BLaER1 treated with 17β-estradiol and CSF1 and Interleukin-3, amounts not matched to agents 10 nM and 100 nM (cell line): ENCODE results near the gene FBN3.
"Not testable (repeated sequence)": the region's sequence is repeated elsewhere in the genome, so short reads cannot be mapped to it uniquely, and the experiment has no call there.

ENCODE experiments used
- H3K27ac ChIP-seq, 11 experiments: shearing (Covaris generic); formaldehyde crosslinking; 2 replicates each; pipeline ENCODE4 v1.8.1; 2022
- H3K27me3 ChIP-seq, 11 experiments: shearing (Covaris generic); formaldehyde crosslinking; 2 replicates each; pipeline ENCODE4 v1.8.1; 2022
- H3K36me3 ChIP-seq, 11 experiments: shearing (Covaris generic); formaldehyde crosslinking; 2 replicates each; pipeline ENCODE4 v1.8.1; 2022
- H3K4me1 ChIP-seq, 10 experiments: shearing (Covaris generic); formaldehyde crosslinking; 2 replicates each; pipeline ENCODE4 v1.8.1; 2022
- H3K4me2 ChIP-seq, 11 experiments: shearing (Covaris generic); formaldehyde crosslinking; 2 replicates each; pipeline ENCODE4 v1.8.1; 2022
- H3K4me3 ChIP-seq, 10 experiments: shearing (Covaris generic); formaldehyde crosslinking; 2 replicates each; pipeline ENCODE4 v1.8.1; 2022
- H3K9ac ChIP-seq, 11 experiments: shearing (Covaris generic); formaldehyde crosslinking; 2 replicates each; pipeline ENCODE4 v1.8.1; 2022
- H3K9me3 ChIP-seq, 11 experiments: shearing (Covaris generic); formaldehyde crosslinking; replicated peaks in 1 of 11; 2 replicates each; pipeline ENCODE4 v1.8.1; 2022
- H4K20me1 ChIP-seq, 11 experiments: shearing (Covaris generic); formaldehyde crosslinking; 2 replicates each; pipeline ENCODE4 v1.8.1; 2022
- Cebpa-rat ChIP-seq, 11 experiments: shearing (Covaris generic); IDR thresholded peaks; 2 replicates each; pipeline ENCODE4 v1.8.1; 2022

The FBN3 gene

DNA sequence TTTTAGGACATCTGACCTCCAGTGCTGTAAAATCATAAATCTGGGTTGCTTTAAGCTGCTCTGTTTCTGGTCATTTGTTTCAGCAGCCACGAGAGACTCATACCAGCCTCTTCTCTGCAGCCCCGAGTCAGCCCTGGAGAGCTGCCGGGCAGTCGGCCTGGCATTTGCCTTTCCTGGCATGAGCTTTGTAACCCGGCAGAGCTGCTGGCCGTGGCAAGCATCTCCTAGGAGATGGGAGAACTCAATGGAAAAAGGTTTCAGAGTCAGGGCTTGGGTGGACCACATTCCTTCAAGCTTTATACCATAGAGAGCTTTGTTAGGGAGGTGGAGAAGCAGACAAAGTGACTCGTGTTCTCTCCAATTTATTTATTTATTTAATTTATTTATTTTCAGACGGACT is 118.4 kb downstream of the FBN3 start:
- no peak for TF ChIP-seq Cebpa-rat (IDR thresholded peaks at IDR 0.05)
- Histone ChIP-seq H3K4me2 (no peak overlapping the region), H3K9ac (no peak overlapping the region), H3K9me3 (no peaks in the 10 kb centered on the region), H3K4me3 (no peak overlapping the region), H3K27me3 (no peaks in the 10 kb centered on the region), H3K27ac (no peak overlapping the region), H4K20me1 (no peaks in the 10 kb centered on the region), H3K36me3 (no peaks in the 10 kb centered on the region), H3K4me1 (peaks cover 0 to 24% (median 17%) of the 10 kb centered on the region in 10 experiments; a peak in 15 of 20 replicates)

DNA sequence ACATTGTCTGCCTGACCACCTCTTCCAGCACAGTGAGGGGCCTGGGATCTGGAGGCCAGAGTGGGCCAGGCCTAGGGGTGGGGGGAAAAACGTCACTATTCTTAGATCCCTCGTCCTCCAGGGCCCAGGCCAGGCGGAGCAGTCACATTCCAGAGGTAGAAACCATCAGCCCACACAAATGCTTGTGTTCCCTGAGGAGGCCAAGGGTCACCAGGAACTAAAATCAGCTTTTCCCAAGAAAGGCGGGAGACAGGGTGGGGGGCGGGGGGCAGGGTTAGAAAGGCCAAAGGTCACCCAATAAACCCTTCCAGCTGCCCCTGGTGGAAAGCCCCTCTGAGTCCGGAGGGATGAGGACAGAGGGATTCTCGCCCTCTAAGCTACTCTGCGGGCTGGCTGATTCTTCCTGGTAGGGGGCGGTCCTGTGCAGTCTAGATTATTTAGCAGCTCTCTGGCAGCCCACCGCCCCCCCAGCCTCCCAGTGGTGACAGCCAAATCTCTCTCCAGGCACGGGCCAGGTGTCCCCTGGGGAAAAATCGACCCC is 120.4 kb downstream of the FBN3 start:
- H3K27me3 ChIP-seq: no peaks in the 10 kb centered on the region
- H3K4me1 ChIP-seq: peaks cover 0 to 24% (median 17%) of the 10 kb centered on the region in 10 experiments; a peak in 15 of 20 replicates
- H3K4me2 ChIP-seq: peak overlapping the region in 8 of 11 experiments; percentile 44 to 82 (median 63); a peak in 12 of 22 replicates
- H3K36me3 ChIP-seq: no peaks in the 10 kb centered on the region
- H4K20me1 ChIP-seq: no peaks in the 10 kb centered on the region
- no peaks in the 10 kb centered on the region for H3K9me3 ChIP-seq
- H3K9ac ChIP-seq: peak overlapping the region in 1 of 11 experiments; percentile 40; a peak in 1 of 22 replicates
- TF ChIP-seq Cebpa-rat (IDR thresholded peaks at IDR 0.05): no peak
- H3K27ac ChIP-seq: no peak overlapping the region
- H3K4me3 ChIP-seq: no peak overlapping the region

- Histone ChIP-seq H3K9ac (no peak overlapping the region), H4K20me1 (no peaks in the 10 kb centered on the region), H3K27me3 (no peaks in the 10 kb centered on the region), H3K4me2 (no peak overlapping the region), H3K4me3 (no peak overlapping the region), H3K36me3 (no peaks in the 10 kb centered on the region), H3K27ac (no peak overlapping the region), H3K4me1 (peaks cover 0 to 39% (median 32%) of the 10 kb centered on the region in 10 experiments; a peak in 15 of 20 replicates), H3K9me3 (no peaks in the 10 kb centered on the region)
- TF ChIP-seq Cebpa-rat (IDR thresholded peaks at IDR 0.05): no peak
These were observed 124.1 kb downstream of the FBN3 start for GRCh38 chr19:8025316-8025715.

DNA sequence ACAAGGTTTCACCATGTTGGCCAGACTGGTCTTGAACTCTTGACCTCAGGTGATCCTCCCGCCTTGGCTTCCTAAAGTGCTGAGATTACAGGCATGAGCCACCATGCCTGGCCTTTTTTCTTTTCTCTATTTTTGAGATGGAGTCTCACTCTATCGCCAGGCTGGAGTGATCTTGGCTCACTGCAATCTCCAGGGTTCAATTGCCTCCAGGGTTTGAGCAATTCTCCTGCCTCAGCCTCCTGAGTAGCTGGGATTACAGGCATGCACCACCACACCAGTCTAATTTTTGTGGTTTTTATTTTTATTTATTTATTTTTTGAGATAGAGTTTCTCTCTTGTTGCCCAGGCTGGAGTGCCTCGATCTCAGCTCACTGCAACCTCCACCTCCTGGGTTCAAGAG is 125.1 kb downstream of the FBN3 start:
- H3K27me3 ChIP-seq, H3K9ac ChIP-seq, H3K4me3 ChIP-seq, H3K4me2 ChIP-seq, H3K27ac ChIP-seq, H4K20me1 ChIP-seq, H3K36me3 ChIP-seq, H3K9me3 ChIP-seq: not testable (repeated sequence)
- peaks cover 0 to 38% (median 32%) of the 10 kb centered on the region in 10 experiments; a peak in 15 of 20 replicates for H3K4me1 ChIP-seq

DNA sequence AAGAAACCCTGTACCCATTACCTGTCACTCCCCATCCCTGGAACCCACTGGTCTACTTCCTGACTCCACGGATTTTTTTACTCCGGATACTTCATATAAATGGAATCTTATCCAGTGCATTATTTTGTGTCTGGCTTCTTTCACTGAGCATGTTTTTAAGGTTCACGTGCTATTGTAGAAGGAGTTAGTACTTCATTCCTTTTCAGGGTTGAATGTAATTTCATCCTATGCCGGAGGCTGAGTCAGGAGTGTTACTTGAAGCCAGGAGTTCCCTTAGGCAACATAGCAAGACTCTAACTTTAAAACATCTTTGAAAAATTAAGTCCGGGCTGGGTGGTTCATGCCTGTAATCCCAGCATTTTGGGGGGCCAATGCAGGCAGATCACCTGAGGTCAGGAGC is 126.0 kb downstream of the FBN3 start:
- peaks cover 0 to 29% (median 25%) of the 10 kb centered on the region in 10 experiments; a peak in 15 of 20 replicates for H3K4me1 ChIP-seq
- no peak overlapping the region for H3K9ac ChIP-seq
- H3K27me3 ChIP-seq: no peaks in the 10 kb centered on the region
- TF ChIP-seq Cebpa-rat (IDR thresholded peaks at IDR 0.05): no peak
- H3K27ac ChIP-seq: no peak overlapping the region
- no peaks in the 10 kb centered on the region for H4K20me1 ChIP-seq
- H3K4me2 ChIP-seq: no peak overlapping the region
- no peaks in the 10 kb centered on the region for H3K9me3 ChIP-seq
- H3K4me3 ChIP-seq: no peak overlapping the region
- no peaks in the 10 kb centered on the region for H3K36me3 ChIP-seq

- H3K9me3 ChIP-seq: no peaks in the 10 kb centered on the region
- peaks cover 9 to 28% (median 23%) of the 10 kb centered on the region in 10 experiments; a peak in 19 of 20 replicates for H3K4me1 ChIP-seq
- H4K20me1 ChIP-seq: no peaks in the 10 kb centered on the region
- H3K27ac ChIP-seq: no peak overlapping the region
- H3K9ac ChIP-seq: no peak overlapping the region
- H3K4me3 ChIP-seq: no peak overlapping the region
- H3K27me3 ChIP-seq: no peaks in the 10 kb centered on the region
- no peaks in the 10 kb centered on the region for H3K36me3 ChIP-seq
- H3K4me2 ChIP-seq: no peak overlapping the region
- no peak for TF ChIP-seq Cebpa-rat (IDR thresholded peaks at IDR 0.05)
These were observed 127.1 kb downstream of the FBN3 start for GRCh38 chr19:8022275-8022674.

DNA sequence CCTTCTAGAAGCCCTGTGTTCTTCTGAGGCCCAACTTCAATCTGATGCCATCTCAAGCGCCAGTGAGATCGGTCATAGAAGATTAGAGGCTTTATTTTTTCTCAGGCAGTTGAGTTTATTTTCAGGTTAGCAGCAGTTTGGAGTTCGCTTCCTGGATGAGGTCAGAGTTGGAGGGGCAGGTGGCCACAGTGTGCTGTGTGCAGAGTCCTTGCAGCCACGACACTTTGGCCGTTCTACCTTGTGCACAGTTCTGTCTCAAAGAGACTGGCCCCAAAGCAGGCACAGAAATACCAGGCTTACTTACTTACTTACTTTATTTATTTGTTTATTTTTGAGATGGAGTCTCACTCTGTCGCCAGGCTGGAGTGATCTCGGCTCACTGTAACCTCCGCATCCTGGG is 128.0 kb downstream of the FBN3 start:
- Histone ChIP-seq H4K20me1 (no peaks in the 10 kb centered on the region), H3K27ac (peak overlapping the region in 2 of 11 experiments; percentile 10 to 20; a peak in 1 of 22 replicates), H3K9me3 (no peaks in the 10 kb centered on the region), H3K9ac (peak overlapping the region in 3 of 11 experiments; percentile 7 to 46 (median 33); a peak in 1 of 22 replicates), H3K36me3 (no peaks in the 10 kb centered on the region), H3K27me3 (no peaks in the 10 kb centered on the region), H3K4me3 (no peak overlapping the region), H3K4me2 (peak overlapping the region in 8 of 11 experiments; percentile 11 to 62 (median 46); a peak in 14 of 22 replicates), H3K4me1 (peaks cover 9 to 33% (median 23%) of the 10 kb centered on the region in 10 experiments; a peak in 19 of 20 replicates)
- TF ChIP-seq Cebpa-rat (IDR thresholded peaks at IDR 0.05): no peak

GRCh38 chr19:8020681-8021080 is 128.7 kb downstream of the FBN3 start:
- no peaks in the 10 kb centered on the region for H3K36me3 ChIP-seq
- peak overlapping the region in 1 of 11 experiments; percentile 46; a peak in 1 of 22 replicates for H3K9ac ChIP-seq
- peak overlapping the region in 8 of 11 experiments; percentile 11 to 62 (median 46); a peak in 14 of 22 replicates for H3K4me2 ChIP-seq
- H3K4me3 ChIP-seq: no peak overlapping the region
- no peak for TF ChIP-seq Cebpa-rat (IDR thresholded peaks at IDR 0.05)
- no peak overlapping the region for H3K27ac ChIP-seq
- no peaks in the 10 kb centered on the region for H3K9me3 ChIP-seq
- no peaks in the 10 kb centered on the region for H3K27me3 ChIP-seq
- H4K20me1 ChIP-seq: no peaks in the 10 kb centered on the region
- H3K4me1 ChIP-seq: peaks cover 9 to 37% (median 24%) of the 10 kb centered on the region in 10 experiments; a peak in 19 of 20 replicates

- H3K9me3 ChIP-seq: no peaks in the 10 kb centered on the region
- peak overlapping the region in 5 of 11 experiments; percentile 11 to 42 (median 13); a peak in 3 of 22 replicates for H3K27ac ChIP-seq
- H3K4me1 ChIP-seq: peaks cover 9 to 37% (median 24%) of the 10 kb centered on the region in 10 experiments; a peak in 19 of 20 replicates
- no peak for TF ChIP-seq Cebpa-rat (IDR thresholded peaks at IDR 0.05)
- no peaks in the 10 kb centered on the region for H3K36me3 ChIP-seq
- H3K27me3 ChIP-seq: no peaks in the 10 kb centered on the region
- peak overlapping the region in 2 of 11 experiments; percentile 12 to 19; a peak in 1 of 22 replicates for H3K9ac ChIP-seq
- H4K20me1 ChIP-seq: no peaks in the 10 kb centered on the region
- no peak overlapping the region for H3K4me3 ChIP-seq
- peak overlapping the region; percentile 7 to 37 (median 23); a peak in 10 of 22 replicates for H3K4me2 ChIP-seq
These were observed 131.6 kb downstream of the FBN3 start for GRCh38 chr19:8017808-8018207.
